ENCODE data around the gene KANSL2. TPM values are rescaled to one million over a fixed set of nuclear protein-coding genes. Genes with fewer than 3 reads are reported as not detected.
"Not testable (repeated sequence)": the region's sequence is repeated elsewhere in the genome, so short reads cannot be mapped to it uniquely, and the experiment has no call there.

KANSL2 gene
- total and polyA plus RNA-seq, 7 donors, result 30.7 to 88.1 (median 35.2) TPM

DNA sequence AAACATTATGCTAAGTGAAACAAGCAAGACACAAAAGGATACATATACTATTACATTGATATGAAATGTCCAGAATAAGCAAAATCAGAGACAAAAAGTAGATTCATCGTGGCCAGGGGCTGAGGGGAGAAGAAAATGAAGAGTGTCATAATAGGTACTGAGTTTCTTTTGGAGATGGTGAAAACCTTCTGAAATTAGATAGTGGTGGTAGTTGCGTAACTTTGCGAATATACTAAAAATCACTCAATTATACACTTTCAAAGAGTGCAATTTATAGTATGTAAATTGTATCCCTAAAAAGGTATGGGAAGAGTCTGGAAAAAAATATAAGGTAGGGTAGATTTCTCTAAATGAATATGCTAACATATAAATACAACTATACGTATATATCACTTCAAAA is 22.2 kb downstream of the KANSL2 start:
- DNase-seq, result no peak
- ATAC-seq, result no peak
- intact Hi-C loops (cut with DNase I), result no loop called here

DNA sequence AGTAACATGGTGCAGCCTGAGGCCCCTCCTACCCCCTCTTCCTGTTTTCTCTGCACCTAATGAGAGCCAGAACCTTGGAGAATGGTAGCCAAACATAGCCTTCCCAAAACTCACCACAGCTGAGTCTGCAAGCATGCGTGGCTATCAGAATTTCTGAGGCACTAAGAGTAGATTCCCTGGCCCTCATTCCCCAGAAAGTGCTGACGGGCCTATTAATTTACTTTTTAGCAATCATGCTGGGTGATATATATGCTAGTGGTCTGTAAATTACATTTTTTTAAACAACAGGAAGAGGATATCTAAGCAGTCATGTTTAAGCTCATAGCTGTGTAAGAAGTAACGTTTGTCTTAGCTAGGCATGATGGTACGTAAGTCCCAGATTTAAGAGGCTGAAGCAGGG is 30.4 kb downstream of the KANSL2 start:
- Histone ChIP-seq H3K36me3 (ENCODE audit: insufficient read depth in 1 of 2, low read depth in 1 of 2) (peaks cover 23 to 90% of the 10 kb centered on the region in 2 donors), H3K9me3 (no peaks in the 10 kb centered on the region), H3K27me3 (ENCODE audit: insufficient read depth in 3 of 3, low read length in 2 of 3) (no peaks in the 10 kb centered on the region), H3K4me1 (no peaks in the 10 kb centered on the region), H3K27ac (no peak overlapping the region), H3K4me3 (no peak overlapping the region)
- whole genome bisulfite sequencing, 3 donors, result 61 to 73% (median 68%) methylated on average over 4 of the region's 4 CpGs
- TF ChIP-seq CTCF (IDR thresholded peaks at IDR 0.05), result no peak
- DNase-seq (no peak), ATAC-seq (no peak)
- intact Hi-C loops (cut with DNase I), result no loop called here

More for the DNA sequence above, 22.2 kb downstream of the KANSL2 start:
- H3K4me3 ChIP-seq, result no peak overlapping the region
- H3K4me1 ChIP-seq, result no peaks in the 10 kb centered on the region
- no peak overlapping the region for H3K27ac ChIP-seq
- H3K36me3 ChIP-seq (ENCODE audit: insufficient read depth in 1 of 2, low read depth in 1 of 2), result peaks cover 5 to 100% of the 10 kb centered on the region in 2 donors
- no peak for TF ChIP-seq CTCF (IDR thresholded peaks at IDR 0.05)
- H3K27me3 ChIP-seq (ENCODE audit: insufficient read depth in 3 of 3, low read length in 2 of 3), result no peaks in the 10 kb centered on the region
- H3K9me3 ChIP-seq, result no peaks in the 10 kb centered on the region
- WGBS, 3 donors, result 95 to 96% (median 96%) methylated on average over 4 of the region's 4 CpGs

DNA sequence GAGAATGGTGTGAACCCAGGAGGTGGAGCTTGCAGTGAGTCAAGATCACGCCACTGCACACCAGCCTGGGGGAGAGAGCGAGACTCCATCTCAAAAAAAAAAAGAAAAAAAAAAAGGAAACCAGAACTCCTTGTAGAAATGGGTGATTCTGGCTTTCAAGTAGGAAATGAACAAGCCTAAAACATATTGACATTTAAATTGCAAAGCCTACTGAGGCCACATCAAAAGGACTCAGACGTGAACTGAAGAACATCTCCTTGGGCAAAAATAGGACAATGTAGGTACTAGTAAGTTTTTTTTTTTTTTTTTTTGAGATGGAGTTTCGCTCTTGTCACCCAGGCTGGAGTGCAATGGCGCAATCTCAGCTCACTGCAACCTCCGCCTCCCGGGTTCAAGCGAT is 36.7 kb downstream of the KANSL2 start:
- H3K27ac ChIP-seq; H3K9me3 ChIP-seq; DNase-seq; H3K4me1 ChIP-seq; ATAC-seq; H3K27me3 ChIP-seq (ENCODE audit: insufficient read depth in 3 of 3, low read length in 2 of 3); intact Hi-C loops (cut with DNase I); H3K4me3 ChIP-seq: not testable (repeated sequence)
- H3K36me3 ChIP-seq (ENCODE audit: insufficient read depth in 1 of 2, low read depth in 1 of 2), result peaks cover 2 to 46% of the 10 kb centered on the region in 2 donors
- WGBS, 3 donors, result 97 to 99% (median 99%) methylated on average over 8 of the region's 8 CpGs

GRCh38 chr12:48643011-48643410 is 39.0 kb downstream of the KANSL2 start:
- H3K4me3 ChIP-seq, result no peak overlapping the region
- H3K4me1 ChIP-seq, result no peaks in the 10 kb centered on the region
- H3K27me3 ChIP-seq (ENCODE audit: insufficient read depth in 3 of 3, low read length in 2 of 3), result no peaks in the 10 kb centered on the region
- 95 to 100% (median 96%) methylated on average over 2 of the region's 2 CpGs for WGBS, 3 donors
- DNase-seq (no peak), ATAC-seq (no peak)
- H3K36me3 ChIP-seq (ENCODE audit: insufficient read depth in 1 of 2, low read depth in 1 of 2), result peaks cover 0 to 28% of the 10 kb centered on the region in 2 donors
- no peak overlapping the region for H3K27ac ChIP-seq
- TF ChIP-seq CTCF (IDR thresholded peaks at IDR 0.05), result no peak
- H3K9me3 ChIP-seq, result no peaks in the 10 kb centered on the region
- intact Hi-C loops (cut with DNase I), result no loop called here

DNA sequence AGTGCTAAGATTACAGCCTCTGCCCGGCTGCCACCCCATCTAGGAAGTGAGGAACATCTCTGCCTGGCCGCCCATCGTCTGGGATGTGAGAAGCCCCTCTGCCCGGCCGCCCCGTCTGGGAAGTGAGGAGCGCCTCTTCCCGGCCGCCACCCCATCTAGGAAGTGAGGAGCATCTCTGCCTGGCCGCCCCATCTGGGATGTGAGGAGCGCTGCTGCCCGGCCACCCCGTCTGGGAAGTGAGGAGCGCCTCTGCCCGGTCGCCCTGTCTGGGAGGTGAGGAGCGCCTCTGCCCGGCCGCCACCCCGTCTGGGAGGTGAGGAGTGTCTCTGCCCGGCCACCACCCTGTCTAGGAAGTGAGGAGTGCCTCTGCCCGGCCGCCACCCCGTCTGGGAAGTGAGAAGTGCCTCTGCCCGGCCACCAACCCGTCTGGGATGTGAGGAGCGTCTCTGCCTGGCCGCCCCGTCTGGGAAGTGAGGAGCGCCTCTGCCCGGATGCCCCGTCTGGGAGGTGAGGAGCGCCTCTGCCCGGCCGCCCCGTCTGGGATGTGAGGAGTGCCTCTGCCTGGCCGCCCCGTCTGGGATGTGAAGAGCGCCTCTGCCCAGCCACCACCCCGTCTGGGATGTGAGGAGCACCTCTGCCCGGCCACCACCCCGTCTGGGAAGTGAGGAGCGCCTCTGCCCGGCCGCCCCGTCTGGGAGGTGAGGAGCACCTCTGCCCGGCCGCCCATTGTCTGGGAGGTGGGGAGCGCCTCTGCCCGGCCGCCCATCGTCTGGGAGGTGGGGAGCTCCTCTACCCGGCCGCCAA is 40.1 kb downstream of the KANSL2 start:
- intact Hi-C loops (cut with DNase I); ATAC-seq; H3K27me3 ChIP-seq (ENCODE audit: insufficient read depth in 3 of 3, low read length in 2 of 3); DNase-seq; H3K9me3 ChIP-seq; H3K27ac ChIP-seq; H3K4me1 ChIP-seq; H3K4me3 ChIP-seq: not testable (repeated sequence)
- WGBS, 3 donors, result 94 to 96% (median 95%) methylated on average over 50 to 54 of the region's 54 CpGs
- peaks cover 0 to 18% of the 10 kb centered on the region in 2 donors for H3K36me3 ChIP-seq (ENCODE audit: insufficient read depth in 1 of 2, low read depth in 1 of 2)

Data from psoas muscle (tissue), 8 donors.